Calu3 (cell line): ENCODE measurements around the gene SORBS1. TPM values are rescaled to one million over a fixed set of nuclear protein-coding genes. Genes with fewer than 3 reads are reported as not detected.

Experiments used
- BruUV-seq: library from RNA; stranded (reverse); fragments of 400-500 nt; replicated peaks from 2 replicates; lab custom pipeline; 2021; lab: Mats Ljungman, UMichigan
- CTCF ChIA-PET: fragments of 300-600 bp; sonication (Branson Sonifier 250); formaldehyde crosslinking; loops from one replicate; lab custom pipeline; 2022; ENCODE audit warnings: antibody characterized with exemption; lab: Charles Lee
- DNase-seq: peaks from one replicate; pipeline ENCODE4 v3.0.0; 2022
- H3K27ac Mint-ChIP-seq: one replicate; pipeline ENCODE4 v1.8.0; 2022; ENCODE audit warnings: mixed read lengths; ENCODE audit not compliant: unreplicated experiment
- H3K27me3 Mint-ChIP-seq: one replicate; pipeline ENCODE4 v1.8.0; 2022; ENCODE audit warnings: mixed read lengths; ENCODE audit not compliant: unreplicated experiment
- H3K36me3 Mint-ChIP-seq: one replicate; pipeline ENCODE4 v1.8.0; 2022; ENCODE audit warnings: mild to moderate bottlenecking, moderate library complexity, mixed read lengths; ENCODE audit not compliant: insufficient read depth, unreplicated experiment
- H3K4me1 Mint-ChIP-seq: one replicate; pipeline ENCODE4 v1.8.0; 2022; ENCODE audit warnings: mild to moderate bottlenecking, low read depth, mixed read lengths; ENCODE audit not compliant: unreplicated experiment
- H3K4me3 Mint-ChIP-seq: one replicate; pipeline ENCODE4 v1.8.0; 2022; ENCODE audit warnings: mild to moderate bottlenecking, low read depth, moderate library complexity, mixed read lengths; ENCODE audit not compliant: unreplicated experiment
- H3K9me3 Mint-ChIP-seq: one replicate; pipeline ENCODE4 v1.8.0; 2022; ENCODE audit warnings: low read depth, mixed read lengths; ENCODE audit not compliant: unreplicated experiment
- intact Hi-C: fragments of 100-400 bp; cut with micrococcal nuclease; formaldehyde crosslinking; loops from one replicate; pipeline ENCODE4 v1.10.0; 2022; ENCODE audit not compliant: unreplicated experiment
- total RNA-seq: library from RNA; stranded (reverse); gene quantifications from 2 replicates; pipeline ENCODE4 v1.2.3, GENCODE V29; 2022
- TF ChIP-seq, protein P1 (sequence below): fragments of 200-600 bp; IDR thresholded peaks from one replicate; pipeline ENCODE4 v1.8.0; 2022; ENCODE audit warnings: antibody characterized with exemption; ENCODE audit not compliant: unreplicated experiment

Gene SORBS1
- total RNA-seq, 1 experiment from 2014 or later = 2.8 TPM

DNA sequence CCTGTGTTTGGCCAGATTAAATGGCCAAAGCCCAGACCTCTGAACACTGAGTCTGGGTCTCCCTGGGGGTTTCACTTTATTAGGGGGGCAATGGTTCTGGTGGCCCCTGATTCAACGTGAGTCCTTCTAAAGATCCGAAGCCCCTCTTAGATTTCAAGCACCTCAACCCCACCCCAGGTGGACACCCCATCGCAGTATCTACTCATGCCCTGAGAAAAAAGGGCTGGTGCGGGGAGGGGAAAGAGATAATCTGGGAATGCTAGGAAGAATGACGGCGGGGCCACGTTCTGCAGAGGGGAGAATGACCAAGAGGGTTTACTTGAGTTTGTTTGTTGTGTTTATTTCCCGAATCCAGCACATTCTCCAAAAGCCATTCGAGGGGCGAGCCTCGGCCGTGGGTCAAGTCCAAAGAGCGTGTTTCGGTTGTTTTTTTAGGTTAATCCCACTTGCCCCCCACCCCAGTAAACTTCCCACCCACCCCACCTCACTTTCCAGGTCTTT is 271.2 kb downstream of the SORBS1 start:
- CTCF ChIA-PET = interaction anchor here (0.9 kb wide), 1 partner anchor 12 kb away, joined by 3 read pairs; no protein-coding TSS in a partner anchor

DNA sequence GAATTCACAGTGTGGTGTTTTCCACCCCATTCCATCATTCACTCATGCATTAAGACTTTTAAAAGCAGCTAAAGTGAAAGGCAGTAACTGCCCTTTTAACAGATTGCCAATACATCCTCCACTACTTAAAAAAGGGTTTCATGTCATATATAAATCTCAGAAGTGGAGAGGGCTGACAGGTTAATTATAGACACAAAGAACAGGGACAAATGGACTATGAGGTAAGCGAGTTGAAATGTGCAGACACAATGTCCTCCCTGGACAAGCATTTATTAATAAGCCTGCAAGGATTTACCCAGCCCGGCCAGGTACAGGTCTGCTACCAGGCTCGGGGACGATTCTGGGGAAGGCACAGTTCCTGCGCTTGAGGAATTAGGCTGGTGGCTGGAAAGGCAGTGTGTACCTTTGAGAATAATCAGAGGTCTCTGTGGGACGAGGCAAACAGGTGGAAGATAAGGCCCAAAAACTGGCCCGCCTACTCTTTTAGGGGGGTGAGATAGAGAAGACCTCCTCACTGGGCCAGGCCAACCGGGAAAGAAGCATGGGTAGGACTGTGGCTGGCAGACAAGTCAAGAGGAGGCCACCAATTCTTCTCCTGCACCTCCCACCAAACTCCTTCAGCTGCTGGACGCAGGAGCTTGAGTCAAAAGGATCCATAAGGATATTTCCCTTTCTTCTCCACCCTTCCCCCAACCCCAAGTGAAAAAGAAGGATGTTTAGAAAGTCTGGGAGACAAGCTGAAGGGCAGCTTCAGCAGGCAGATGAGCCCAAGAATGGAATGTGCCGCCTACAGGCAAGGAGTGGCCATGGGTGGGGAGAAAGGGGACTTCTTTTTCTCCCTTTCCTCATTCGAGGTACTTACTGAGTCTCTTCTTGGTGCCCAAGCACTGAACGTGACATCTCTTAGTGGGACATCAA is 271.9 kb downstream of the SORBS1 start:
- intact Hi-C loops = no loop called here
- DNase-seq = no peak
- peak overlapping the region; percentile 74 for H3K4me3 Mint-ChIP-seq
- TF ChIP-seq, protein P1, sequence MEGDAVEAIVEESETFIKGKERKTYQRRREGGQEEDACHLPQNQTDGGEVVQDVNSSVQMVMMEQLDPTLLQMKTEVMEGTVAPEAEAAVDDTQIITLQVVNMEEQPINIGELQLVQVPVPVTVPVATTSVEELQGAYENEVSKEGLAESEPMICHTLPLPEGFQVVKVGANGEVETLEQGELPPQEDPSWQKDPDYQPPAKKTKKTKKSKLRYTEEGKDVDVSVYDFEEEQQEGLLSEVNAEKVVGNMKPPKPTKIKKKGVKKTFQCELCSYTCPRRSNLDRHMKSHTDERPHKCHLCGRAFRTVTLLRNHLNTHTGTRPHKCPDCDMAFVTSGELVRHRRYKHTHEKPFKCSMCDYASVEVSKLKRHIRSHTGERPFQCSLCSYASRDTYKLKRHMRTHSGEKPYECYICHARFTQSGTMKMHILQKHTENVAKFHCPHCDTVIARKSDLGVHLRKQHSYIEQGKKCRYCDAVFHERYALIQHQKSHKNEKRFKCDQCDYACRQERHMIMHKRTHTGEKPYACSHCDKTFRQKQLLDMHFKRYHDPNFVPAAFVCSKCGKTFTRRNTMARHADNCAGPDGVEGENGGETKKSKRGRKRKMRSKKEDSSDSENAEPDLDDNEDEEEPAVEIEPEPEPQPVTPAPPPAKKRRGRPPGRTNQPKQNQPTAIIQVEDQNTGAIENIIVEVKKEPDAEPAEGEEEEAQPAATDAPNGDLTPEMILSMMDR = no peak
- H3K9me3 Mint-ChIP-seq = no peaks in the 10 kb centered on the region
- H3K36me3 Mint-ChIP-seq = peaks cover 23% of the 10 kb centered on the region
- no TSS peak for BruUV-seq
- CTCF ChIA-PET = interaction anchor here (0.9 kb wide), 1 partner anchor 11 kb away, joined by 3 read pairs; no protein-coding TSS in a partner anchor
- H3K4me1 Mint-ChIP-seq = peaks cover 26% of the 10 kb centered on the region
- H3K27me3 Mint-ChIP-seq = no peaks in the 10 kb centered on the region
- H3K27ac Mint-ChIP-seq = peak overlapping the region; percentile 85

More for the DNA sequence above, 271.2 kb downstream of the SORBS1 start:
- peaks cover 26% of the 10 kb centered on the region for H3K4me1 Mint-ChIP-seq
- no peaks in the 10 kb centered on the region for H3K9me3 Mint-ChIP-seq
- no peaks in the 10 kb centered on the region for H3K27me3 Mint-ChIP-seq
- TF ChIP-seq, protein P1 = no peak
- peak overlapping the region; percentile 85 for H3K27ac Mint-ChIP-seq
- no peak for DNase-seq
- intact Hi-C loops = no loop called here
- TSS peak; percentile 39 for BruUV-seq
- peak overlapping the region; percentile 74 for H3K4me3 Mint-ChIP-seq
- peaks cover 24% of the 10 kb centered on the region for H3K36me3 Mint-ChIP-seq

GRCh38 chr10:95288303-95288702 is 272.9 kb downstream of the SORBS1 start:
- H3K36me3 Mint-ChIP-seq = peaks cover 23% of the 10 kb centered on the region
- TF ChIP-seq, protein P1 = no peak
- H3K4me3 Mint-ChIP-seq = no peak overlapping the region
- DNase-seq = no peak
- CTCF ChIA-PET = interaction anchor here (1.1 kb wide), 1 partner anchor 9 kb away, joined by 3 read pairs; no protein-coding TSS in a partner anchor
- H3K4me1 Mint-ChIP-seq = peaks cover 26% of the 10 kb centered on the region
- no peak overlapping the region for H3K27ac Mint-ChIP-seq
- no peaks in the 10 kb centered on the region for H3K27me3 Mint-ChIP-seq
- intact Hi-C loops = no loop called here
- BruUV-seq = no TSS peak
- no peaks in the 10 kb centered on the region for H3K9me3 Mint-ChIP-seq

GRCh38 chr10:95287281-95287680 is 273.9 kb downstream of the SORBS1 start:
- CTCF ChIA-PET = interaction anchor here (1.0 to 1.1 kb wide), 3 partner anchors 8 to 40 kb away, joined by 3 to 4 read pairs (median 3); no protein-coding TSS in a partner anchor
- Mint-ChIP-seq H3K27me3 (no peaks in the 10 kb centered on the region), H3K36me3 (peaks cover 23% of the 10 kb centered on the region), H3K9me3 (no peaks in the 10 kb centered on the region), H3K27ac (no peak overlapping the region), H3K4me3 (no peak overlapping the region), H3K4me1 (peaks cover 26% of the 10 kb centered on the region)
- intact Hi-C loops = no loop called here
- DNase-seq = no peak
- TF ChIP-seq, protein P1 = no peak
- BruUV-seq = no TSS peak
